Activated naive CD4-positive, alpha-beta T cell treated with anti-CD3 and anti-CD28 coated beads, Interleukin-2, amount 50 U/mL, for 24 hours (primary cell): Measurements from ENCODE around the gene MYL10.

Source experiments
- H3K27ac Mint-ChIP-seq: one replicate; pipeline ENCODE4 v1.8.0; 2021; ENCODE audit warnings: mild to moderate bottlenecking, mixed read lengths
- H3K27me3 Mint-ChIP-seq: one replicate; pipeline ENCODE4 v1.8.0; 2021; ENCODE audit warnings: mixed read lengths
- H3K36me3 Mint-ChIP-seq: one replicate; pipeline ENCODE4 v1.8.0; 2021; ENCODE audit warnings: mixed read lengths
- H3K4me1 Mint-ChIP-seq: one replicate; pipeline ENCODE4 v1.8.0; 2021; ENCODE audit warnings: mixed read lengths
- H3K4me3 Mint-ChIP-seq: one replicate; pipeline ENCODE4 v1.8.0; 2021; ENCODE audit warnings: mild to moderate bottlenecking, mixed read lengths
- H3K9me3 Mint-ChIP-seq: one replicate; pipeline ENCODE4 v1.8.0; 2021; ENCODE audit warnings: mixed read lengths

MYL10 gene

DNA sequence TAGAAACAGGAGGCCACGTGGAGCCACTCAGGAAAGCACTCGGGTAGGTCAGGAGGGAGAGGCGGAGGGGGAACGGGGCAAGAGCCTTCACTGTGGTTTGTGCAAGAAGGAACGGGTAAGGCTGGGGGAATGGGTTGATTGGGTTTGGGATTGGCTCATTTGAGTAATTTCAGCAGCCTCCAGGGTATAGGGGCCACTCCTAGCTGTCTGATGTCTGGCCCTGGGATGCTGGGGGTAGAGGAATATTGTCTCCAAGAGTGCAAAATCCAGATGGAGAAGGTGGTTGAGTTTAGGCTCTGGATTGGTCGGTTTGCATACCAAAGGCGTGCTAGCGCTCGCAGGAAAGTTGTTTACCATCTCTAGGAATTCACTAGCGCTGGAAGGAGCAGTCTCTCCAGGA lies 47.2 kb downstream of the MYL10 start:
- H3K4me1 Mint-ChIP-seq, result no peaks in the 10 kb centered on the region
- H3K27ac Mint-ChIP-seq, result no peak overlapping the region
- H3K4me3 Mint-ChIP-seq, result no peak overlapping the region
- no peaks in the 10 kb centered on the region for H3K9me3 Mint-ChIP-seq
- H3K36me3 Mint-ChIP-seq, result no peaks in the 10 kb centered on the region
- peaks cover 2% of the 10 kb centered on the region for H3K27me3 Mint-ChIP-seq

DNA sequence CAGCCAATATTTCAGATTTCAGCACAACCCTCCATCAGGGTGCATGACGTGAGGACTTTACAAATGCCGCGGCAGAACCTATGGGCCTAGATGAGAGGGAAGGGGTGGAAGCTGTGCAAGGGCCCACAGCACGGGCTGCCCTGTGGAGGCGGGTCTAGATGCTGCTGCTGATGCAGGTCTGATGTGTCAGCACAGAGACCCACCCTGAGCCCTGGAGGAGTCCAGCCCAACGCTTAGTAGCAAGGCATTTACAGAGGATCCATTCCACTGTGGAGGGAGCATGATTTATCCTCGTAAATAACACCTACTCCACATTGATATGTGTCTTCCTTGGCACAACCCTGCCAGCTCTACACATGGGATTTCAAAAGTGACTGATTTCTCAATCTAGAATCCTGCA lies 48.5 kb downstream of the MYL10 start:
- no peak overlapping the region for H3K4me3 Mint-ChIP-seq
- no peaks in the 10 kb centered on the region for H3K4me1 Mint-ChIP-seq
- no peaks in the 10 kb centered on the region for H3K9me3 Mint-ChIP-seq
- no peak overlapping the region for H3K27ac Mint-ChIP-seq
- no peaks in the 10 kb centered on the region for H3K36me3 Mint-ChIP-seq
- peaks cover 2% of the 10 kb centered on the region for H3K27me3 Mint-ChIP-seq

DNA sequence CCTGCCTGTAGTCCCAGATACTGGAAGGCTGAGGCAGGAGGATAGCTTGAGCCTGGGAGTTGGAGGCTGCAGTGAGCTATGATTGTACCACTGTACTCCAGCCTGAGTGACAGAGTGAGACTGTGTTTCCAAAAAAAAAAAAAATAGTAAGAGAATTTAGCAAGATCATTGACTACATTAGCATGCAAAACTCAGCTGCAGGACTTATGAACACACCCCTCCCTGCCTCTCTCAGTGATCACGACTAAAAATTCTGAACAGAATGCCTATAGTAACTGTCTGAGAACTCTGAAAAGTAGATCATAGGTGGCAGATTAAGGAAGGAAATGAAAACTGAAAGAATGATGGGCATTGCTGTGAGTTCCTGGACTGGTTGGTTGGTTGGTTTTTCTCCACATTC lies 50.5 kb downstream of the MYL10 start:
- peaks cover 3% of the 10 kb centered on the region for H3K9me3 Mint-ChIP-seq
- no peaks in the 10 kb centered on the region for H3K36me3 Mint-ChIP-seq
- H3K27me3 Mint-ChIP-seq, result peaks cover 5% of the 10 kb centered on the region
- H3K4me1 Mint-ChIP-seq, result no peaks in the 10 kb centered on the region
- H3K4me3 Mint-ChIP-seq, result no peak overlapping the region
- H3K27ac Mint-ChIP-seq, result no peak overlapping the region

DNA sequence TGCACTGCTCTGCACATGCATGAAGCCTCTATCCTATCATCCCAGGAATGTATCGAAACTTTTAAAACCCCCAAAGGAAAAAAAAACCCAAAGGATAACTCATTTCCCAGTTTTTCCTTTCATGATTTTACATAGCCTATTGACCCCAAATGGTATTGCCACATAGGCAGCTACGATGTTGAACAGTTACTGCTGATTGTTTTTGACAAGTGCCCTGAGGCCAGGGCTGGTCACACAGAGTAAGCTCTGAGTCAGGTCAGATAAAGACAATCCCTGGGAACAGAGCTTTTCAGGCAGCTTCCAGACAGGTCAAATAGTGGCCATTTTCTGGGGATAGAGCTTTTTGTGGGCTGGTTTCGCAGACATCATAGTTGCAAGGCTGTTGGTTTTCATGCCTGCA lies 52.1 kb downstream of the MYL10 start:
- Mint-ChIP-seq H3K9me3 (peaks cover 14% of the 10 kb centered on the region), H3K36me3 (no peaks in the 10 kb centered on the region), H3K4me1 (no peaks in the 10 kb centered on the region), H3K27me3 (peaks cover 5% of the 10 kb centered on the region), H3K4me3 (no peak overlapping the region), H3K27ac (no peak overlapping the region)

DNA sequence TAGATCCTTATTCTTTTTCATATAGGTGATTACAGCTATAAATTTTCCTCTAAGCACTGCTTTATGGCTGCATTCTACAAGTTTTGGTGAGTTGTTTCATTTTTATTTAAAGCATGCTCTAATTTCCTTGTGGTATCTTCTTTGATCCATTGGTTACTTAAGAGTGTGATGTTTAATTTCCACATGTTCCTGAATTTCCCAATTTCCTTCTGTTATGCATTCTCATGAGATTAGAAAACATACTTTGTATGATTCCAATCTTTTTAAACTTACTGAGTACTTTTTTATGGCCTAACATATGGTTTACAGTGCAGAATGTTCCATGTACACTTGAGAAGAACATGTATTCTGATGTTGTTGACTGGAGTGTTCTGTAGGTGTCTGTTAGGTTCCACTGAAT lies 53.4 kb downstream of the MYL10 start:
- Mint-ChIP-seq H3K27ac (no peak overlapping the region), H3K4me1 (no peaks in the 10 kb centered on the region), H3K9me3 (peaks cover 23% of the 10 kb centered on the region), H3K27me3 (peaks cover 5% of the 10 kb centered on the region), H3K4me3 (no peak overlapping the region), H3K36me3 (no peaks in the 10 kb centered on the region)

DNA sequence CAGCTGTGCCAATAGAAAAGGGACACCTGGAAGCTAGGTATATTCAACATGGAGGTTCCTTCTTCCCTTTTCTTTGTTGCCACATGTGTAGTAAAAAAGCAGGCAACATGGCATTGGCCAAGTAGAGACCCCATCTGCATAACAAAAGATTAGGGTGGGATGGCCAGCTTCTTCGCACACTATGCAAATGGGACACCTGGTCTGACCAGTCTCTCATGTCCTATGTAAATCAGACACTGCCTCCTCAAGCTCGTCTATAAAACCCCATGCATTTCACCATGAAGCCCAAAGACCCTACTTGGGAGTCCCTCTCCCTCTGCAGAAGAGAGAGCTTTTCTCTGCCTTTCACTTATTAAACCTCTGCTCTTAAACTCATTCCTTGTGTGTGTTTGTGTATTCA lies 53.9 kb downstream of the MYL10 start:
- H3K4me3 Mint-ChIP-seq, result no peak overlapping the region
- no peak overlapping the region for H3K27ac Mint-ChIP-seq
- no peaks in the 10 kb centered on the region for H3K4me1 Mint-ChIP-seq
- H3K27me3 Mint-ChIP-seq, result peaks cover 5% of the 10 kb centered on the region
- H3K9me3 Mint-ChIP-seq, result peaks cover 23% of the 10 kb centered on the region
- no peaks in the 10 kb centered on the region for H3K36me3 Mint-ChIP-seq

DNA sequence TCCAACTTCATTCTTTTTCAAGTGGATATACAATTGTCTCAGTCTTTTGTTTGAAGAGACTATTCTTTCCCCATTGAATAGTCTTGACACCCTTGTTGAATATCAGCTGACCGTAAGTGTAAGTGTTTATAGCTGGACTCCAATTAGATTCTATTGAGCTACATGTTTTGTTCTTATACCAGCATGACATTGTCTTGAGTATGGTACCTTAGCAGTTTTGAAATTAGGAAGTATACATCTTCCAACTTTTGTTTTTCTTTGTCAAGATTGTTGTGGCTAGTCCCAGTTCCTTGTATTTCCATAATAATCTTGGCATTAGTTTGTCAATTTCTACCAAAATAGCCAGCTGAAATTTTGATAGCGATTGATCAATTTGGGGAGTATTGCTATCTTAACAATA lies 56.9 kb downstream of the MYL10 start:
- Mint-ChIP-seq H3K27me3 (peaks cover 10% of the 10 kb centered on the region), H3K4me3 (no peak overlapping the region), H3K9me3 (peaks cover 27% of the 10 kb centered on the region), H3K4me1 (no peaks in the 10 kb centered on the region), H3K36me3 (peaks cover 2% of the 10 kb centered on the region), H3K27ac (no peak overlapping the region)

DNA sequence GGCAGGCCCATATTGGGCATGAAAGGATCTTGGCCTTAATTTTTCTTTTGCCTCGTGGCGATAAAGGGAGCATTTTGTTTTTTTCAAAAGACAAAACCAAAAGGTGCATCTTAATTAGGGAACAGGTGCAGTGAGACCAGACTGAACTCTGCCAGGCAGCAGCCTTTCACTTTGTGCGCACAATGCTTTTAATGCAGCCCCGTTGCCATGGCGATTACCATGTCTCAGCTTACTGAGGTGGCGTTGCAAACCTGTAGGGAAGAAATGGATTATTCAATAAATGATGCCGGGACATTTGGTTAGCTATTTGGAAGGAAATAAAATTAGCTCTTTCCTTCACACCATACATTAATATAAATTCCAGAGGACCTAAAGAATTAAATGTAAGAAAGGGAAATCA lies 61.9 kb downstream of the MYL10 start:
- peaks cover 2% of the 10 kb centered on the region for H3K36me3 Mint-ChIP-seq
- no peak overlapping the region for H3K27ac Mint-ChIP-seq
- peaks cover 4% of the 10 kb centered on the region for H3K4me1 Mint-ChIP-seq
- H3K27me3 Mint-ChIP-seq, result peaks cover 8% of the 10 kb centered on the region
- H3K4me3 Mint-ChIP-seq, result no peak overlapping the region
- peaks cover 16% of the 10 kb centered on the region for H3K9me3 Mint-ChIP-seq

DNA sequence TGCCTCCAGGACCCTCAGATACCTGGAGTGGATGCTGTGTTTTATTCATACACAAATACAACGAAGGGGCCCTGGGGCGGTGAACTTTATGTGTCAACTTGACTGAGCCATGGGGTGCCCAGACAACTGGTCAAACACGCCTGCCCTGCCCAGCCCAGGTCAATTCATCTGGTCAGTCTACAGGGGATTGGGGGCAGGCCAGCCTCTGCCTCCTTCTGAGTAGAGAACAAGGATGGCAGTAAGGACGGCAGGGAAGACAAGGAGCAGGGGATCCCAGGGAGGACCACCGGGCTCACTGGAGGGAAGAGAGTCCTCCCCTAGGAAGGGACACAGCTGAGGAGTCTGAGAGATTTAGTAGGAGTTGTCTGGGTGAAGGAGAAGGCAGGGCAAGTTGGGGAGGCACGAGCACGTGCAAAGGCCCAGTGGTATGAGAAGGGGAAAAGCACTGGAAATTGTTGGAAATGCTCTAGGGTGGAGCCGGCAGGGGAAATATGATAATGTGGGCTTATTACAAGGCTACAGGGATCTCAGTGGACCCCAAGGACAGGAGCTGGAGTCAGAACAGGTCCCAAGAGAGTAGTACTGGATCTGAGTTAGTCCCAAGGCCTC lies 63.4 kb downstream of the MYL10 start:
- Mint-ChIP-seq H3K9me3 (peaks cover 4% of the 10 kb centered on the region), H3K4me1 (peaks cover 4% of the 10 kb centered on the region), H3K4me3 (no peak overlapping the region), H3K27ac (no peak overlapping the region), H3K36me3 (peaks cover 2% of the 10 kb centered on the region), H3K27me3 (peaks cover 9% of the 10 kb centered on the region)

DNA sequence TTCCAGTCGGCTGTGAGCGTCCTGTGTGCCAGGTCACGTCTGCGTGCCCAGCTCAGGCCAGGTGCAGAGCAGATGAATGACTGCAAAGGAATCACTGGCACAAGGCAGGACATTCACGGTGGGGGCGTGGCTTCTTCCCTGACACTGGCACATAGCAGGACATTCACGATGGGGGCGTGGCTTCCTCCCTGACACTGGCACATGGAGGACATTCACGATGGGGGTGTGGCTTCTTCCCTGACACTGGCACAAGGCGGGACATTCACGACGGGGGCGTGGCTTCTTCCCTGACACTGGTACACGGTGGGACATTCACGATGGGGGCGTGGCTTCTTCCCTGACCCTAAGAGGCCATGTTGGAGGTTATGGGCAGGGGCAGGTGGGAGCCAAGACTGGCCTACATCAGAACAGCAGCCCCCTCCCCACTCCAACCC lies 64.3 kb downstream of the MYL10 start:
- no peak overlapping the region for H3K4me3 Mint-ChIP-seq
- H3K4me1 Mint-ChIP-seq, result peaks cover 4% of the 10 kb centered on the region
- peaks cover 4% of the 10 kb centered on the region for H3K9me3 Mint-ChIP-seq
- peaks cover 2% of the 10 kb centered on the region for H3K36me3 Mint-ChIP-seq
- peaks cover 9% of the 10 kb centered on the region for H3K27me3 Mint-ChIP-seq
- H3K27ac Mint-ChIP-seq, result peak overlapping the region; percentile 4

DNA sequence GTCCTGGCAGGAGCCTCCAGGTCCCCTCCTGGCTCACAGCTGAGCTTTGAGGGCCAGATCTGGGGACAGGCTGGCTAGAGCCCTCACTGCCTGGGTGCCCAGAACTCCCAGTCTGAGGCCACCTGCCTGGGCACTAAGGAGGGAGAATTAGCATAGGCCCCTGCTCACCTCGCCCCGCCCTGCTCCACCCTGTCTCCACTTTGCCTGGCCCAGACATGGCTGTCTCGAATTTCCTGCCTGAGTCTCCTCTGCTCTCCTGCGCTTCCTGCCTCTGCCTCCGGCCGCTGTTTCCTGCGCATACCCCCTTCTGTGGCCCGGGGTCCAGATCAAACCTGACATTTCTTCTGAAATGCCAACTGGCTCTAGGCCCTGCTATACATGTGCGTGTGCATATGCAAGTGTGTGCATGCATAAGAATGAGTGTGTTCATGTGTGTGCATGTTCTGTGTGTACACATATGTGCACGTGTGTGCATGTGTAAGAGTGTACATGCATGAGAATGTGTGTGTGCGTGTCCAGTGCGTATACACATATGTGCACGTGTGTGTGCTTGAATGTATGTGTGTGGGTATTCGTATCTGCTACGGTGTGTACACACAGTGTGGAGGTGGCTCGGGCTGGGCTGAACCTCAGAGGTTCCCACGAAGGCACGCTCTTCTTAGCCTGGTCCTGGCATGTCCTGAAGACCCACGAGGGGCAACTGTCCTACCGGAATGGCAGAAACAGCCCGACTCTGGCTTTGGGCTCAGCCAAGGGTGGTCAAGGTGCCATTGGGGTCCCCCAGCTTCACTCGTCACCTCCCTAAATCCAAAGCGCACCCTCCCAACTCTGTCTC lies 64.9 kb downstream of the MYL10 start:
- Mint-ChIP-seq H3K9me3 (no peaks in the 10 kb centered on the region), H3K4me3 (no peak overlapping the region), H3K36me3 (no peaks in the 10 kb centered on the region), H3K27me3 (peaks cover 6% of the 10 kb centered on the region), H3K4me1 (peaks cover 4% of the 10 kb centered on the region), H3K27ac (no peak overlapping the region)
